ENCODE data around the gene ST6GALNAC3.
"Not testable (repeated sequence)": the region's sequence is repeated elsewhere in the genome, so short reads cannot be mapped to it uniquely, and the experiment has no call there.

The ST6GALNAC3 gene

GRCh38 chr1:76335882-76336281, 261.3 kb downstream of the ST6GALNAC3 start:
- no peak for DNase-seq

- peak in 43 of 56 donors; percentile 2 to 84 (median 29) for DNase-seq
Measured at GRCh38 chr1:76336931-76337371, 262.4 kb downstream of the ST6GALNAC3 start.

DNA sequence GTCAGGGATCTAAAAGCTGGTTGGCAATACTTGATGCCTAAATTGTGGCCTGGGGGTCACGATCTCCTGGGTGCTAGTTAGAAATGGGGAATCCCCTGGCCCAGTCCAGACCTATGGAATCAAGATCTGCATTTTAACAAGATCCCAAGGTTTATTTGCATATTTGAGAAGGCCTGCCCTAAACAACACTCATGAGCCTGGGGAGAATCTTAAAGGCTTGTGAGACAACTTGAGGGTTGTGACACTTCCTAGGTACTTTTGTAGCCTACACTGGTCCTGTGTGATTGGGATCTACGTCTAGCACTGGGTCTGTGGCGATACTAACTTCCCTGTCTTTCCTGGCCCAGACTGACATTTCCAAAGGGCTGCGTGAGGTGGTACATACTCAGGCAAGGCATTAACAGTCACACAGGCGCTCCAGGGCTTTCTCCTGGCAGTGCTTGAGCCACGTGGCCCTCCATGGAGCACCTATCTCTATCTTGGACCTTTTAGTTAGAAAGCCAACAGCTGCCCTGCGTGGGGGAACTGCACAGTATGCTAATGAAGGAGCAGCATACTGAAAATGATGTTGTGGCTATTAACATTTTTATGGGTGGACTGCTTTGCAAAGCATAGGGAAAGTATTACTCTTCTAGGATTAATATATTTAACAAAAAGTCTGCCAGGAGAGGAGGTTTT, 263.1 kb downstream of the ST6GALNAC3 start:
- DNase-seq: no peak

DNA sequence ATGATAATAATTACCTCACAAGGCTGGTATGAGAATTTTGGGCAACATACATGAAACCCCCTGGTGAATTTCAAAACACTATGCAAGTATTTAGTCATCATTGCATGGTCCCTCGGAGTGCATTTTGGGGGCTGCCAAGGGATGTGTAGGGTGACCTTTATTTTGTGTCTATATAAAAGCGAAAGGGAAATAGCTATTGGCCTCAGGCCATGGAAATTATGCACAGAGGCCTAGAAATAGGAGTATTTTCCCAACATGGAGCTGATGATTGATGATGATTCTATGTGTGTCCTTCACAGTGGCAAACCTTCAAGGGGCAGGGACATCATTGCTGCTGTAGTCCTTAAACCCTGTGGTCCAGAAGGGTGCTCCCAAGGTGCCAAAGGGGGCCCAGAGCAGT, 265.5 kb downstream of the ST6GALNAC3 start:
- DNase-seq: no peak

- DNase-seq: not testable (repeated sequence)
Measured at GRCh38 chr1:76341816-76342215, 267.3 kb downstream of the ST6GALNAC3 start.

GRCh38 chr1:76343356-76343755, 268.8 kb downstream of the ST6GALNAC3 start:
- DNase-seq: no peak

DNA sequence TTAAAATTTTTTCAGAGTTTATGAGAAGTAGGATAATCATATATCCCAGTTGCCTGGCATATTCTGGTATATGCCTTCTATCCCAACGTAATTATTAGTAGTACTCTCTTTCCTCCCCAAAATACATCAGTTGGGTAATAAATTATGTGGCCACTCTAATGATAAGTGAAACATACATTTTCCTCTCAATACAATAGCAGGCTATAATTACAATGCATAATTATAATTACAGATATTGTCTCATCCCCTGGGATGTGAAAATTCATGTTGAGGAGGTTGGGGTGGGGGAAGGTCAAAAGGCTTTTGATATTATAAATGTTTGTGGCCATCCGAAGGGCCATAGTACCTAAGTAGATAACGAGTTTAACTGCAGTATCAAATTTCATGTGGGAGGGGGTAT, 277.1 kb downstream of the ST6GALNAC3 start:
- DNase-seq: no peak

GRCh38 chr1:76352741-76353435, 278.3 kb downstream of the ST6GALNAC3 start:
- DNase-seq: no peak

GRCh38 chr1:76354236-76354635, 279.7 kb downstream of the ST6GALNAC3 start:
- no peak for DNase-seq

DNA sequence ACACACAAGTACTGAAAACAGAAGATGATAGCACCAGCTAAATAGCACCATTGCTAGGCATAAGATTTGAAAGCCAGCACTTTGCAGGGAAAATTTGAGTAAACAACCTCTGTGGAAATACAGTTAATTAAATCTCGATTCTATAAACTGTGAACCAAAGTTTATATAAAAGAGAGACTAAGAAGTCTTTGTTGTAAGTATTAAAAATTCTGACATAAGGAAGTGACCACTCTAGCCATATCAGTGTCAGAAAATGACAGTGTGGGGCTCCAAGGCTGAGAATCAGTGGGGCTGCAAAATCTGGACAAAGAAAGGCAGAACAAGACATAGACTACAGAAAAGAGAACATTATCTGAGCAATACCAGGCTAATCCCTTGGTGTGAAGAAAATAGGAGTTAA, 292.2 kb downstream of the ST6GALNAC3 start:
- DNase-seq: no peak

DNA sequence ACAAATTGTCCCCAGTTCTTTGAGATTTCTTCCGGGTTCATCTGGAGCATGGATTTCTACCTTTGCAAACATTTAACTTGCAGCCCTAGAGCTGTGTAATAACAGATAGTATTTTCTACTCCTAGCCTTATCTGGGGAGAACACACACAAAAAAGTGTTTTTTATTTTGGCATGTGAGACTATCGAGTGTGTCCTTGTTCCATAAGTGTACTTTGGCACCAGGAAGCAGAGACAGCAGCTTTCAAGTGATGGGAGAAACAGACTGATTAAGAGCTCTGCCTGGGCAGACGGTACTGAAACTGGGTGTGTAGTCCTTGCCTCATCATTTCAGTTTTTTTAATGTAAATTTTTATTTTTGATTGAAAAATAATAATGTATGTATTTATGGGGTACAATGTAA, 297.4 kb downstream of the ST6GALNAC3 start:
- no peak for DNase-seq

GRCh38 chr1:76374086-76374485, 299.5 kb downstream of the ST6GALNAC3 start:
- DNase-seq: no peak

- no peak for DNase-seq
Measured at GRCh38 chr1:76377247-76377646, 302.7 kb downstream of the ST6GALNAC3 start.

GRCh38 chr1:76379506-76379905, 305.0 kb downstream of the ST6GALNAC3 start:
- no peak for DNase-seq

GRCh38 chr1:76381450-76382097, 307.0 kb downstream of the ST6GALNAC3 start:
- no peak for DNase-seq

DNA sequence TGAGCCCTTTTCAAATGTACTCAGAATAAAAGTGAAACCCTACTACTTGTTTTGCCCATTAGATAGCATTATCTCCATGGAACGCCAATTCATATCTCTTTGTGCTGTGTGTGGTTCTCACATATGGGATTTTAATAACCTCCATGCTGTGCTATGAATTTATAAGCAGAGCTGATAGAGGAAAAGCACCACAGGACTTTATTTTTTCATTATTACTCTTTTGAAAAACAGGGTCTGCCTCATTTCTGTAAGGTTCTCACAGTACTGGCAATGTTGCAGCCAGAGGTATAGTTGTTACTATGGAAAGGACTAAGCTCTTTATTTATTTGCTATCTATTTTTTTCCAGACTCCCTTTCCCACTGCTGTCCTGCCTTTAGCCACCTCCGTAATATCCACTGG, 313.7 kb downstream of the ST6GALNAC3 start:
- DNase-seq: no peak

- DNase-seq: peak in 41 of 56 donors; percentile 0 to 75 (median 22)
Measured at GRCh38 chr1:76390456-76390855, 315.9 kb downstream of the ST6GALNAC3 start.

DNA sequence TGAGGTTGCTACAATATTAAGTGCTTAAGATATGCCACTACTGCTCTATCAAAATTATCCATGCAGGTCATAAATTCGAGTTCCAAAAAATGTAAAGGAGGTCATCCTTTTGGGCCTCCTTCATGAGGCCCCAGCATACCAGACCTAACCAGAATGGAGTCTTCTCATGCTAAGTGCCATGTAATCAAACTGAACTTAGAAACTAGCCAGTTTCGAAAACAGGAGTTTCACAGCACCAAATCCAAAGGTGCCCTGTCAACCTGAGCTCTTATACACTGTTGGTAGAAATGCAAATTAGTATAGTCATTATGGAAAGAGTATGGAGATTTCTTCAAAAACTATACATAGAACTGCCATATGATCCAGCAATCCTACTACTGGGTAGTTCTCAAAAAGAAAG, 320.5 kb downstream of the ST6GALNAC3 start:
- DNase-seq: no peak

DNA sequence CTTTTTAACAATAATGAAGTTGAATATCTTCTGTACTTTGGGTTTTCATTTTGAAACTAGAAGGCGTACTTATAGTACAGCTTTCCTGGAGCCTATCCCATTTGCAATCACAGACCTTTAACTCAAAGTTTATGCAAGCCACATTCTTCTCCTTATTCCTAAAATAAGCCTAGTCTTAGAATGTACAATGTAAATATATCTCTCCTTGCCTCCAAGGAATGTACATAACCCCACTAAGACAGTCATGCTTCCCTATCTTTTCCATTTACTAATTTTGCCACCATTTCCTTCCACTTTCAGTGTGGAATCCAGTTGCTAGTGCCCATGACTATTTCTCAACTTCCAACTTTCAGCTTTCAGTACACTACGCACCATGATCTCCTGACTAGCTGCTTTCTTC, 327.6 kb downstream of the ST6GALNAC3 start:
- DNase-seq: no peak

DNA sequence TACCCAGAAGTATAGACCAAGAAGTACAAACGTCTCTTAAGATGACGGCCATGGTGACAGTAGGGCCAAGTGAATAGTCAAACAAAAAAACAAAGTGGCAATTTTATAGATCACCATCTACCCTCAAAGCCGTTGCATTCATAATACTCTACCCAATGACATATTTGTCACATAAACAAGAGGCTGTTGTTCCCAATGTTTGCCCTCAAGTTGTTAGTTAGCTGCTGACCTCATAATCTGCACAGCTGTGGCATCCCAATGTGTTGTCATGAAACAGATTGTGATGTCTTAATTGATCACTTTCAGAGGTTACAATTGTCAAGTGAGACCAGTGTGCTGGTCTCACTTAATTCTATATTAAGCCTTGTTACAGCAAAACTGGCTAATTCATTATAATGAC, 333.8 kb downstream of the ST6GALNAC3 start:
- DNase-seq: peak in 4 of 56 donors; percentile 1 to 42 (median 6)

GRCh38 chr1:76410499-76410898, 336.0 kb downstream of the ST6GALNAC3 start:
- DNase-seq: no peak

DNA sequence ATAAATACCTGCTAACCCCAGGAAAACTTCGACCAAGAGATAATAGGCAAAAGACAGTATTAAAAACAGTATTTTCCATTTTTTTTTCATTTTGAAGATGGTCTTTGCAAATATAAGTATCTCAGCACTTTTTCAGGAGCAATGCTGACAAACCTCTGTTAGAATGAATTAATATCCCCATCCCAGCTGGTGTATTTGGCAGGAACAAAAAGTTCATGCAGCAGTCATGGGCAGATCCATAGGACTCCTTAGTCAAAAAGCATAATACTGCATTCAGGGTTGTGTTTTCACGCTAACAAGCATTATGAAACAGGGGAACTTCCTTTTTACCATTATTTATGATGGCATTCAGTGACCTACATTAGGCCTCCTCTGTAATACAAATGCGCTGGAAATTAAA, 344.0 kb downstream of the ST6GALNAC3 start:
- no peak for DNase-seq

GRCh38 chr1:76419603-76420002, 345.1 kb downstream of the ST6GALNAC3 start:
- DNase-seq: no peak

All from amygdala (tissue), 56 donors.